Fibroblast of gingiva (primary cell): ENCODE results near the gene SEC23IP.

Source experiments
- DNase-seq: peaks from one replicate; pipeline ENCODE4 v3.0.0-alpha.2; 2011; ENCODE audit warnings: low read depth

The SEC23IP gene

GRCh38 chr10:119940487-119940886, 48.0 kb downstream of the SEC23IP start:
- DNase-seq: no peak

GRCh38 chr10:119942973-119943372, 50.4 kb downstream of the SEC23IP start:
- DNase-seq: peak; percentile 45

- DNase-seq: no peak
Measured at GRCh38 chr10:119945805-119946204, 53.3 kb downstream of the SEC23IP start.

- DNase-seq: peak; percentile 17
Measured at GRCh38 chr10:119947300-119947699, 54.8 kb downstream of the SEC23IP start.

GRCh38 chr10:119957451-119957850, 64.9 kb downstream of the SEC23IP start:
- DNase-seq: no peak

GRCh38 chr10:119962837-119963236, 70.3 kb downstream of the SEC23IP start:
- no peak for DNase-seq

GRCh38 chr10:119967066-119967465, 74.5 kb downstream of the SEC23IP start:
- DNase-seq: no peak

- DNase-seq: no peak
Measured at GRCh38 chr10:119969609-119970008, 77.1 kb downstream of the SEC23IP start.

- no peak for DNase-seq
Measured at GRCh38 chr10:119970107-119970506, 77.6 kb downstream of the SEC23IP start.

- DNase-seq: no peak
Measured at GRCh38 chr10:119970963-119971362, 78.4 kb downstream of the SEC23IP start.

GRCh38 chr10:119973281-119973680, 80.8 kb downstream of the SEC23IP start:
- no peak for DNase-seq

- DNase-seq: no peak
Measured at GRCh38 chr10:119976421-119976820, 83.9 kb downstream of the SEC23IP start.

GRCh38 chr10:119980956-119981750, 88.6 kb downstream of the SEC23IP start:
- no peak for DNase-seq

GRCh38 chr10:119981826-119982225, 89.3 kb downstream of the SEC23IP start:
- no peak for DNase-seq

- no peak for DNase-seq
Measured at GRCh38 chr10:119988333-119988732, 95.8 kb downstream of the SEC23IP start.

- no peak for DNase-seq
Measured at GRCh38 chr10:119989966-119990365, 97.4 kb downstream of the SEC23IP start.

GRCh38 chr10:119991066-119991465, 98.5 kb downstream of the SEC23IP start:
- DNase-seq: no peak

- DNase-seq: no peak
Measured at GRCh38 chr10:119991816-119992215, 99.3 kb downstream of the SEC23IP start.
